ENCODE results near the gene EGFL7.

The EGFL7 gene

DNA sequence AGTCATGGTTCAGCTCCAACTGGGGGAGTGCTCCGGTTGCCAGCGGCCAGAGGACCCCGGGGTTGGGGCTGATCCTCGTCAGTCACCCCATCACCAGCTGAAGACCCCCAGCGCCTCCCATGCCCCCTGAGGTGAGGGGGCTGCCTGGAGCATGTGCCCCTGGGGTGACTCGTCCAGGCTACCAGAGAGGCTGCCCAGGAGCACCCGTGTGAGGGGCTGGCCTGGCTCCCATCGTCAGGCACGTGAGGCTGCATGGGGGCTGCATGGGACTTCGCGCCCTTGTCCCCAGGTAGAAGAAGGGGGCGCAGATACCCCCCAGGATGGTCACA is 46.4 kb upstream of the EGFL7 start:
- H3K9me3 ChIP-seq (ENCODE audit: severe bottlenecking): no peaks in the 10 kb centered on the region
- no peaks in the 10 kb centered on the region for H3K36me3 ChIP-seq
- TF ChIP-seq, protein P1, sequence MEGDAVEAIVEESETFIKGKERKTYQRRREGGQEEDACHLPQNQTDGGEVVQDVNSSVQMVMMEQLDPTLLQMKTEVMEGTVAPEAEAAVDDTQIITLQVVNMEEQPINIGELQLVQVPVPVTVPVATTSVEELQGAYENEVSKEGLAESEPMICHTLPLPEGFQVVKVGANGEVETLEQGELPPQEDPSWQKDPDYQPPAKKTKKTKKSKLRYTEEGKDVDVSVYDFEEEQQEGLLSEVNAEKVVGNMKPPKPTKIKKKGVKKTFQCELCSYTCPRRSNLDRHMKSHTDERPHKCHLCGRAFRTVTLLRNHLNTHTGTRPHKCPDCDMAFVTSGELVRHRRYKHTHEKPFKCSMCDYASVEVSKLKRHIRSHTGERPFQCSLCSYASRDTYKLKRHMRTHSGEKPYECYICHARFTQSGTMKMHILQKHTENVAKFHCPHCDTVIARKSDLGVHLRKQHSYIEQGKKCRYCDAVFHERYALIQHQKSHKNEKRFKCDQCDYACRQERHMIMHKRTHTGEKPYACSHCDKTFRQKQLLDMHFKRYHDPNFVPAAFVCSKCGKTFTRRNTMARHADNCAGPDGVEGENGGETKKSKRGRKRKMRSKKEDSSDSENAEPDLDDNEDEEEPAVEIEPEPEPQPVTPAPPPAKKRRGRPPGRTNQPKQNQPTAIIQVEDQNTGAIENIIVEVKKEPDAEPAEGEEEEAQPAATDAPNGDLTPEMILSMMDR (IDR thresholded peaks at IDR 0.05; ENCODE audit: low read depth, low read length): no peak
- H3K27me3 ChIP-seq (ENCODE audit: insufficient read depth, low read depth, severe bottlenecking): no peaks in the 10 kb centered on the region
- H3K4me3 ChIP-seq (ENCODE audit: low read depth, low read length): no peak overlapping the region
- DNase-seq: no peak
- H3K27ac ChIP-seq: peak overlapping the region; percentile 29; the same call in 1 of the 2 replicates

DNA sequence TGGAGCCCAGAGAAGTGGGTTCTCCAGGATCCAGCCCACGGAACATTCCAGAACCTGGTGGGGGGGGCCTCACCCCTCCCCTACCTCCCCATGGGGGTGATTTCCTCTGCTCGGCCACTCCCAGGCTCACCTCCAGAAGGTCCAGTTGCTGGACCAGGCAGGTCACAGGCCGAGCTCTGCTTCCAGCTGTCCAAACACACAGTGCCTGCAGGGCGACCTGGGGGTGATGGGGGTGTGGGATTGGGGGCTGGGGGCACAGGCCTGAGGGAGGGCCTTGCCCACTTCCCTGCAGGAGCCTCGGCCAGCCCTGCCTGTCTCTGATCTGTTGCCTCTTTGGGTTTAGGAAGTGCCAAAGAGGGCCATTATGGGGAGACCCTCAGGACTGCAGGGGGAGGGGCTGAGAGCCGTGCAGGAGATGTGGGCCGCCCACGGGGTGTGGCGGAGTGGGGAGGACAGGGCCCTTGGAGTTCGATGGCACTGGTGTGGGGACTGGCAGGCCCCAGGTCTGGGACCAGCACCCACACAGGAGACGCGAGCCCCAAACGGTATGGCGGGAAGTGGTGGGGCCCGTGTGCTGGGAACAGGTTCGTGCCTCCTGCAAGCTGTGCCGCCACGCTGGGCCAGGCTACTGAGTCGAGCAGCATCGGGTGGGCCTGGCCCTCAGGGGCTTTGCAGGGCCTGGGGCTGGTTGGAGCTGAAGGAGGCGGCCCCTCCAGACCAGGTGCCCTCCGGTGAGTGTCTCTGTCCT is 45.6 kb upstream of the EGFL7 start:
- no peaks in the 10 kb centered on the region for H3K27me3 ChIP-seq (ENCODE audit: insufficient read depth, low read depth, severe bottlenecking)
- H3K27ac ChIP-seq: peak overlapping the region; percentile 29
- no peak overlapping the region for H3K4me3 ChIP-seq (ENCODE audit: low read depth, low read length)
- TF ChIP-seq, protein P1 (IDR thresholded peaks at IDR 0.05; ENCODE audit: low read depth, low read length): no peak
- no peaks in the 10 kb centered on the region for H3K9me3 ChIP-seq (ENCODE audit: severe bottlenecking)
- DNase-seq: no peak
- no peaks in the 10 kb centered on the region for H3K36me3 ChIP-seq

GRCh38 chr9:136617746-136618579 is 44.8 kb upstream of the EGFL7 start:
- TF ChIP-seq, protein P1 (IDR thresholded peaks at IDR 0.05; ENCODE audit: low read depth, low read length): no peak
- Histone ChIP-seq H3K27ac (peak overlapping the region; percentile 33), H3K36me3 (no peaks in the 10 kb centered on the region), H3K9me3 (ENCODE audit: severe bottlenecking) (no peaks in the 10 kb centered on the region), H3K27me3 (ENCODE audit: insufficient read depth, low read depth, severe bottlenecking) (no peaks in the 10 kb centered on the region), H3K4me3 (ENCODE audit: low read depth, low read length) (no peak overlapping the region)
- DNase-seq: no peak

DNA sequence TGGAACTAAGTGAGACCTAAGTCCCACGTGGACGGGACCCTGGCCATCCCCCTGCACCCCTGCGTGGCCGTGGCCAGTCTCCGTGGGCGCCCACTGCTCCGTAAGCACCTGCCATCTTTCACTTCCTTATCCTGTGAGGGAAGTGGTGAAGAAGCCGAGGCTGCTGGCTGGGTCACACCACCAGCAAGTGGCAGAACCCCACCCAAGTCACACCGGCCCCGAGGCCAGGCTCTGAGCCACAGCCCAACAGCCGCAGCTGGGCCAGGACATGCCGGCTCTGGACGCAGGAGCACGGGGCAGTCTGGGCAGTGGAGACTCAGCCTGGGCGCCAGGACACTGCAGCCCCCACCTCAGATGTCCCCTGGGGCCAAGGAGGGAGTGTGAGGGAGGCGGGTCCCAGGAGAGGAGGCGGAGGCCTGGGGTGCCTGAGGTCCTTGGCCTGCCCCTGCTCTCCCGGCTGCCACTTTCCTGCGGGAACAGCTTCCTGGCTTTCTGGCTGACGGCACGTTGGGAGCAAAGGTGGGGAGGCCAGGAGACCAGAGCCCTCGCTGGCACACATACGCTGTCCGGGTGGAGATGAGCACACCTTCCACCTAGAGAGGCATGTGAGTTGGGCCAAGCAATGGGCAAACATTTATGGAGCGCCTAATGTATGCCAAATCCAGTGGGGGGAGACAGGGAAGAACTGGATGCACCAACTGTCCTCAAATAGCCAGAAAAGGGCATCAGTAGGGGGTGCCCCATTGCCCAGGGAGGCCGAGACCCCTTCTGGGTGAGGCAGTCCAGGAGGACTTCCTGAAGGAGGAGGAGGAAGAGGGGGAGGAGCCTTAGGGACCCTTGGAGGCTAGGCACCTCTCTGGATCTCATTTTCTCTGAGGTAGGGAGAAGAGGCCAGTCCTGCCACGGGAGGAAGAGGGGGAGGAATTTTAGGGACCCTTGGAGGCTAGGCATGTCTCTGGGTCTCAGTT is 43.9 kb upstream of the EGFL7 start:
- Histone ChIP-seq H3K27me3 (ENCODE audit: insufficient read depth, low read depth, severe bottlenecking) (no peaks in the 10 kb centered on the region), H3K36me3 (no peaks in the 10 kb centered on the region), H3K4me3 (ENCODE audit: low read depth, low read length) (no peak overlapping the region), H3K27ac (no peak overlapping the region; the same call in 1 of the 2 replicates), H3K9me3 (ENCODE audit: severe bottlenecking) (no peaks in the 10 kb centered on the region)
- DNase-seq: no peak
- TF ChIP-seq, protein P1 (IDR thresholded peaks at IDR 0.05; ENCODE audit: low read depth, low read length): no peak

DNA sequence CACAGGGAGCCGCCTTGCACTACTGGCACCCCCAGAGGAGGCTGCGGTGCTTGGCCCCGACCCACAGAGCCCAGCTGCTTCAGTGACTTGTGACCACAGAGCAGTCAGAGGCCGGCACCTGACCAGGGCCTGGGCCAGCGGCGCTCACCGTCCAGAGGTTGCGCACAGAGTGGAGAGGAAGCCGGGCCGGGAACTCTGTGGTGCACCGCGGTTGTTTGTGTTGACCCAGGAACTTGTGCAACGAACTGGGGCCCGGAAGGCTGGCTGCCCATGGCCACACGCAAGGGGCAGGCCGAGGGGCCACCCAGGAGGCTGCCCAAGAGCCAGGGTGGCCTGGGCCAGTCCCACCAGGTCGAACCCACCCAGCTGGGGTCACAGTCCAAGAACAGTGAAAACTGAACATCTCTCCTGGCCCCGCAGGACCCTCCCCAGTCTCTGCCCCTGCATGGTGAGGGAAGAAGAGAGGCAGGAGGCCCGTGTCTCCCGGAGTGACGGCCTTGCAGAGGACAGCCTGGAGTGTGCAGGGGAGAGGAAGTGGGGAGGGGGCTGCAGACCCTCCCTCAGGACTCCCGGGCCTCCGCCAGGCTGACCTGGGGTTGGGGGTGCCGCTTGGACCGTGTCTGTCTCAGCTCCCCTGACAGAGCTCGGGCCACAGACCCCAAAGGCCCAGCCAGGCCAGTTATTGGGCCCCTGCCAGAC is 42.8 kb upstream of the EGFL7 start:
- Histone ChIP-seq H3K4me3 (ENCODE audit: low read depth, low read length) (no peak overlapping the region), H3K36me3 (no peaks in the 10 kb centered on the region), H3K9me3 (ENCODE audit: severe bottlenecking) (no peaks in the 10 kb centered on the region), H3K27me3 (ENCODE audit: insufficient read depth, low read depth, severe bottlenecking) (no peaks in the 10 kb centered on the region), H3K27ac (peak overlapping the region; percentile 73)
- TF ChIP-seq, protein P1 (IDR thresholded peaks at IDR 0.05; ENCODE audit: low read depth, low read length): no peak
- DNase-seq: peak; percentile 5
